Activated naive CD4-positive, alpha-beta T cell treated with anti-CD3 and anti-CD28 coated beads, Interleukin-2, amount 50 U/mL, for 24 hours (primary cell): ENCODE data around the gene OXNAD1.

ENCODE experiments used
- H3K27ac Mint-ChIP-seq: one replicate; pipeline ENCODE4 v1.8.0; 2021; ENCODE audit warnings: mild to moderate bottlenecking, mixed read lengths
- H3K27me3 Mint-ChIP-seq: one replicate; pipeline ENCODE4 v1.8.0; 2021; ENCODE audit warnings: mixed read lengths
- H3K36me3 Mint-ChIP-seq: one replicate; pipeline ENCODE4 v1.8.0; 2021; ENCODE audit warnings: mixed read lengths
- H3K4me1 Mint-ChIP-seq: one replicate; pipeline ENCODE4 v1.8.0; 2021; ENCODE audit warnings: mixed read lengths
- H3K4me3 Mint-ChIP-seq: one replicate; pipeline ENCODE4 v1.8.0; 2021; ENCODE audit warnings: mild to moderate bottlenecking, mixed read lengths
- H3K9me3 Mint-ChIP-seq: one replicate; pipeline ENCODE4 v1.8.0; 2021; ENCODE audit warnings: mixed read lengths

Gene OXNAD1

DNA sequence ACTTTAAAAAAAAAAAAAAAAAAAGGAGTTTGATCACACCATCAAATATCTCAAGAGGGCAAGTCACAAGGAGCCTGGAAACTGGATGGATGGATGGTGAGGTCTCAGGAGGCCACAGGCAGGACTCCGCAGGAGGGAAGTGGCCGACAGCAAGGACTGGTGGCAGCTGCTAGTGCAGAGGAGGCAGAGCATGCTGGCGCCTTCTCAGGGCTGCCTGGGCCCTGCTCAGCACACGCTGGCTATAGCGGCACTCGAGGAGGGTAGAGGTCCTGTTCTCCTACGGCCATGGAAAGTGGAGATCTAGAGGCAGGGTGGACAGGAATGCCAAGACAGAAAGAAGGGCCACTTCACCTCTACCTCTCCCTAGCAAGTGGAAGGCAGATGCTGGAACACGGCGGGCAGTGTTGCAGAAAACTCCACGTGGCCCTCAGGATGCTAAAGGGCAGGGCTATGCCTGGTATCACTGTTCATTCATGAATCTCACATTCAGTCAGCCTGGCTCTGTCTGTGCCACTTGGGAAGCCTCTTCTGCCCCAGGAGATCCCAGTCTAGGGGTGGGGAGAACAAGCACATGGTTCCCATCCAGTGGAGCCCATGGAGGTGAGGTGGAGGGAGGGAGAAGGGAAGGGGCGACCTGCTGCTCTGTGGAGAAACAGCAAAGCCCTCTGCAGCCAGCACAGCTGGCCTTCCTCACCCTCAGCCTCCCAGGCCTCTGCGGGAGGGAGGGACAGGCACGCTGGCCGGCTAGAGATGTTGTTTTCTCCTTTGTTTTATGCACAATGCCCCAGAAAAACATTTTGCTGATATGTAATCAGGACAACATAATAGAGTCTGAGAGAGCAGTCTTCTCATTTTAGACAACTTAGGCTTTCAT, 71.0 kb downstream of the OXNAD1 start:
- Mint-ChIP-seq H3K27ac (peak overlapping the region; percentile 41), H3K4me1 (peaks cover 79% of the 10 kb centered on the region), H3K4me3 (no peak overlapping the region), H3K9me3 (peaks cover 13% of the 10 kb centered on the region), H3K36me3 (peaks cover 37% of the 10 kb centered on the region), H3K27me3 (no peaks in the 10 kb centered on the region)

DNA sequence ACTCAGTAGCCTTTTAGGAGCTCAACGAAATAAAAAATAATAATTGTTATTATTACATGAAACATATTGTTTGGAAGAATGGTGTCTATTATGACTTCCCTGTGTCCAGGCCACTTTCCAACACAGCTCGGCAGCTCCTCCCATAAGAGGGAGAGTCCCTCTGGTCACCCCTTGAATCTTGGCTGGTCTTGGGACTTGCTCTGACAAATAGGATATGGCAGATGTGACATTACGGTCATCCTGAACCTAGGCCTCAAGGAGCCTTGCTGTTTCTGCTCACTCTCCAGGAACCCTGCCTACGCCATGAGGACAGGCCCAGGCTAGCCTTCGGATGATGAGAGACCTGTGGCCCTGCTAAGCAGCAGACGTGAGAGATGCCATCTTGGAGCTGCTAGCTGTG, 71.8 kb downstream of the OXNAD1 start:
- Mint-ChIP-seq H3K4me3 (no peak overlapping the region), H3K36me3 (peaks cover 28% of the 10 kb centered on the region), H3K9me3 (peaks cover 7% of the 10 kb centered on the region), H3K4me1 (peaks cover 78% of the 10 kb centered on the region), H3K27ac (peak overlapping the region; percentile 30), H3K27me3 (no peaks in the 10 kb centered on the region)

DNA sequence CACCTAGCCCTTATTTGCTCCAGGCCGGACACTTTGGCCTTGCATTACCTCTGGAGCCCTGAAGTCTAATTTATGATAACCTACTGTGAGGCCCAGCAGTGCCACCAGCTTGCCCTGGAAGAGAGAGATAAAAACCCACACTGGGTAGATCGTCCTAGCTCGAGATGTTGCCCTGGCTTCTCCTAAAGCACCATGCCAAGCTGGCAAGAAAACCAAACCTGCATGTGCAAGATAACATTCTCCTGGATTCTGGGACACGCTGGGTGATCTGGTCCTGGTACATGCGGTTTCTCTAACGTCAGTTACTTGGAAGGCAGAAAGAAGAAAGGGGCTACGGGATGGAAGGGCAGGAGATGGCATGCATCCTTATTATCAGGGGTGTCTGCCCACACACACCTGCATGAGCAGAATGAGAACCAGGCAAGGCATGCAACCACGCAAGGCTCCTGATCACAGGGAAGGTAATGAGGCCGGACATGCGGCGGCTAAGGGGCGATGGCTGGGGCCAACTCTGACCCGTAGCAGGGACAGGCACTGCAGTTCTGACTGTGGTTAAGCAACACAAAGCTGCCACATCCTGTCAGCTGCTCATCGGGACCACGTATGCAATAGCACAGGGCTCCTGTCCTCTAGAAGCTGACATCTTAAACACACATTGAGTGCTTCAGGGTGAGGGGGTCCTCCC, 73.0 kb downstream of the OXNAD1 start:
- Mint-ChIP-seq H3K27me3 (no peaks in the 10 kb centered on the region), H3K9me3 (no peaks in the 10 kb centered on the region), H3K4me3 (peak overlapping the region; percentile 53), H3K4me1 (peaks cover 74% of the 10 kb centered on the region), H3K36me3 (peaks cover 19% of the 10 kb centered on the region), H3K27ac (peak overlapping the region; percentile 63)

DNA sequence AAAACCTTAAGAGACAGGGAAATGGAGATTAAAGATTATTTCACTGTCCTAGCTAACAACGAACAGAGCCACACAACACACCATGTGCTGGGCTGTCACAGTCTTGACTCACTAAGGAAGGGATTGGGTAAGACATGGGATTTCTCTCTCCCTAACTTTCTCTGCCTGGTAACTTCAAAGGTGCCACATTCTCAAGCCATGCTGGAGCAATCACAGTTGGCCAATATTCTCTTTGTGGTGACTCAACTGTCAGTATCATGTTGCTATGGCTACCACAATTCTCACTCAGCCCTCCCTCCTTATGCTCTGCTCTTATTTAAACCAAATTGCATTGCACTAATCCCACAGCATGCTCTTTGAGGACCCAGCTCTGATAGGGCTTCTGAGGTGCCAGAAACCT, 74.0 kb downstream of the OXNAD1 start:
- no peaks in the 10 kb centered on the region for H3K27me3 Mint-ChIP-seq
- peak overlapping the region; percentile 3 for H3K27ac Mint-ChIP-seq
- no peak overlapping the region for H3K4me3 Mint-ChIP-seq
- peaks cover 83% of the 10 kb centered on the region for H3K4me1 Mint-ChIP-seq
- H3K36me3 Mint-ChIP-seq: peaks cover 24% of the 10 kb centered on the region
- no peaks in the 10 kb centered on the region for H3K9me3 Mint-ChIP-seq

DNA sequence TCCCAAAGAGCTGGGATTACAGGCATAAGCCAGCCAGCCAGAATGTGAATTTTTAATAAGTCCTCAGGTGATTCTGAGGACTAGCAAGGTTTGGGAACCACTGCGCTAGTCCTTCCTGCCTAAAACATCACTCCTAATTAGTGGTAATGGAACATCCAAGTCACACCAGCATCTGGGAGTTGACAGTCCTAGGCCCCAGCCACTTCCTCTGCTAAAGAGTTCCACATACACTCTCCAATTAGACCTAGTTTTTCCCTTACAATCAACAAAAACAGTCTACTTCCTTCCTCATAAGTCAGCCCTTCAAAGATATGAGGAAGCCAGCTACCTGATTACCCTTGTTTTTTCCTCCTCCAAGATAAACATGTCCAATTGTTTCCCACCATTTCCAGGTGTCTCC, 78.1 kb downstream of the OXNAD1 start:
- Mint-ChIP-seq H3K27me3 (no peaks in the 10 kb centered on the region), H3K36me3 (peaks cover 29% of the 10 kb centered on the region), H3K9me3 (no peaks in the 10 kb centered on the region), H3K4me1 (peaks cover 77% of the 10 kb centered on the region), H3K27ac (peak overlapping the region; percentile 69), H3K4me3 (peak overlapping the region; percentile 34)

DNA sequence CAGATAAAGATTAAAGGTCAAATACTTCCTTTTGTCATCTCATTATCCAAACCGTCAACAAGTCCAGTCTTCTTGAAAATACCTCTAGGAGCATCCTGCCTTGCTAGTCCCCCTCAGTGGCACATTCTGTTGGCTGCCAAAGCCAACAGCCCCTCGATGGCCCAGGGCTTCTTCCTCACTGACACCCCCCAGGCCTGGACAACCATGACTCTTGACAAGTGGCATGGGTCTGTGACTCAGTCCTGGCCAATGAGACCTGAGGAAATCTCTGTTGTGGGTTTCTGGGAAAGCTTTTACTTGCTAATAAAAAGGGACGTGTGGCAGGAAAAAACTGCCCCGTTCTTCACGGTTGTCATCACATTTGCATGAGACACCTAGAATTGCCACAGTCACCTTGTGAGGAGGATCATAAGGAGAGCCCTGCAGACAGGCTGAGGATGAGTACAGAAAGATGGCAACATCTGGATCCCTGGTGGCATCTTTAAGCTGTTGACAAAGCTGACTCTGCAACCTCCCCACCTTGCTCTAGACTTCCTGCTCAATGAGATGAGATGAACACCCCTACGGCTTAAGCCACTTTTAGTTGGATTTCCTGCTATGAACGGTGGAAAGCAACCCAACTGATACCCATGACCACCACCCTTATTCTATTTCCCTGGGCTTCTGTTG, 81.5 kb downstream of the OXNAD1 start:
- H3K27me3 Mint-ChIP-seq: no peaks in the 10 kb centered on the region
- H3K4me1 Mint-ChIP-seq: peaks cover 66% of the 10 kb centered on the region
- peaks cover 39% of the 10 kb centered on the region for H3K36me3 Mint-ChIP-seq
- no peak overlapping the region for H3K4me3 Mint-ChIP-seq
- H3K27ac Mint-ChIP-seq: peak overlapping the region; percentile 70
- H3K9me3 Mint-ChIP-seq: no peaks in the 10 kb centered on the region

DNA sequence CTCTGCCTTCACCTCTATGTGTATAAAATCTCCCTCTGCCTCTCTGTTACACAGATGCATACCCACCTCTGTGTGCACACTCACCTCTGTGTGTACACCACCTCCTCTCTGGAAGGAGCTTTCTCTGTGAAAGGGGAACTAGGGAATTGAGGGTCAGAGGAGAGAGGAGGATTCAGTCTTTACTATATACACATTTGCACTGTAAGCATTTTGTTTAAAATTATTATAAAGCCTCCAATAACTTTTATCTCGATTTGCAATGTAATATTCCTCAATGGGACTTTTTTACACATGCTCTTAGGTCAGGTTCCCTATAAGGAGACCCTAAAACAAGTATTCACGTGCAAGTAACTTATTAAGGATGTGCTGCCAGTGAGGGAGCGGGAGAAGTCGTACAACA, 82.5 kb downstream of the OXNAD1 start:
- no peaks in the 10 kb centered on the region for H3K9me3 Mint-ChIP-seq
- peaks cover 63% of the 10 kb centered on the region for H3K4me1 Mint-ChIP-seq
- peaks cover 39% of the 10 kb centered on the region for H3K36me3 Mint-ChIP-seq
- H3K27me3 Mint-ChIP-seq: no peaks in the 10 kb centered on the region
- H3K4me3 Mint-ChIP-seq: no peak overlapping the region
- H3K27ac Mint-ChIP-seq: peak overlapping the region; percentile 81

DNA sequence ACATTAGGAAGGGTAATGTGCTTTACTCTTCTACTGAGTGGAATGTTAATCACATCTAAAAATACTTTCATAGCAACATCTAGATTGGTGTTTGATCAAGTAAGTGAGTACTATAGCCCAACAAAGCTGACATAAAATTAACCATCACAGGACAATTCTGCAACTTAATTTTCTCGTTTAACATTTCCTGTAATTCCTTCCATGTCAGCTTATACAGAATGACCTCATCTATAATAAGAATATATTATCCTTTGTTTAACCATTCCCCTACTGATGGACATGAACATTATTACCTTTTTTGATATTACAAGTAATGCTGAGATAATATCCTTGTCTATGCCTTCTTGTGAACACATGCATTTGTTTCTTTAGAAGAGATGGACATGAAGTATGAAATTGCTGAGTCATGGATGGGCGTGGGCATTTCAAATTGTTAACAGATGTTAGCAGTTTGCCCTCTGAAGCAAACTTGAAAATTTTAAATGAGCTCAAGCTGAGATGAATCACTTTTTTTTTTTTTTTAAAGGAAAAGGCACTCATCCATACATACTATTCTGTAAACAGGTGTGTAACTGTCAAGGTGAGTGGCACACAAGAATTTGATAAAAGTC, 85.1 kb downstream of the OXNAD1 start:
- Mint-ChIP-seq H3K4me3 (no peak overlapping the region), H3K27me3 (no peaks in the 10 kb centered on the region), H3K4me1 (peaks cover 71% of the 10 kb centered on the region), H3K9me3 (no peaks in the 10 kb centered on the region), H3K36me3 (peaks cover 37% of the 10 kb centered on the region), H3K27ac (peak overlapping the region; percentile 51)

DNA sequence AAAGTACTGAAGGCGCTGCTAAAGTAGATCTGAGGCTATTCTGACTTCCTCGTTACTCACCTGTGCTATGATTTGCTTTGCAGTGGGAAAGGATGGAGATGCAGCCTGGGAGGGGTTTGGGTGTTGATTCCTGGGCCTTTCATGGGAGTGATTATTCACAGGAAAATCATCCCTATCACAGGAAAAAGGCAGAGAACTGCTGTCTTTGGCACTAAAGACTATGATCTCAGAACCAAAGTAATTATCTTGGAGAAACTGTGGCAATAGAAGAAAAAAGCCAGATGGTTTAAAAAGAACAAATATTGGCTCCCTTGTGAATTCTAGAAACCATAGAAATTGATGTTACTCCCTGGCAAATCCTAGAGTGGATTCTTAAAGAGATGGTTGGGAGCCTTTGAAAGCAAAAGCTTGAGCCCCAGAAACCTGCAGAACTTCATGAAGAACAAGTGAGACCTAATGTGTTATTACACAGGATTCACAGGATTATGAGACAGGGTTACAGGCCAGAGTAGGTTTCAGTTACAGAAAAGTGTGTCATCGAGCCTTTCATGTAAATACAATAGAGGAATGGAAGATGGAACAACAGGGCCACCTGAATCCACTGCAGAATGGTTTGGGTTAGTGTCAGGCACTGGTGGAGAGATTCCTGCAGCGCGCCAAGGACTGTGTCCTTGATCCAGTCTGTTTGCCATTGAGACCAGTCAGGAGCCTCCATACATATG, 85.7 kb downstream of the OXNAD1 start:
- Mint-ChIP-seq H3K27me3 (no peaks in the 10 kb centered on the region), H3K9me3 (no peaks in the 10 kb centered on the region), H3K27ac (peak overlapping the region; percentile 52), H3K36me3 (peaks cover 38% of the 10 kb centered on the region), H3K4me1 (peaks cover 67% of the 10 kb centered on the region), H3K4me3 (no peak overlapping the region)

DNA sequence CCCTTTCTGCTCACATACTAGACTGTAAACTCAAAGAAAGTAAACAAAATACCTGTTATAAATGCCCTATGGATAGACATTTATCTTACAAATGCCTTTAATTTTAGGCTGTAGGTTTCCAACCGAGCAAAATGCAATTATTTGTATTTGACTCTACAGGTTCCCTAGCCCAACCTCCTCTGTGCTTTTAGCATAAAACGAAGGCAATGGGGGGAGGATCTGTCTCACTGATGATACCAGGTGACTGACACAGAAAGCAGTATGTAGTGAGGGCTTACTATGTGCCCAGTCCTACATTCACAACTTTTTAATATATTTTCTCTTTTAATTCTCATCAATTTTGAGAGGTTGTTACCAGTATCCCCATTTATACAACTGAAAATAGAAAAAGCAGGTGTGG, 87.4 kb downstream of the OXNAD1 start:
- no peaks in the 10 kb centered on the region for H3K9me3 Mint-ChIP-seq
- peak overlapping the region; percentile 86 for H3K27ac Mint-ChIP-seq
- H3K4me3 Mint-ChIP-seq: no peak overlapping the region
- peaks cover 57% of the 10 kb centered on the region for H3K4me1 Mint-ChIP-seq
- H3K36me3 Mint-ChIP-seq: peaks cover 38% of the 10 kb centered on the region
- H3K27me3 Mint-ChIP-seq: no peaks in the 10 kb centered on the region

DNA sequence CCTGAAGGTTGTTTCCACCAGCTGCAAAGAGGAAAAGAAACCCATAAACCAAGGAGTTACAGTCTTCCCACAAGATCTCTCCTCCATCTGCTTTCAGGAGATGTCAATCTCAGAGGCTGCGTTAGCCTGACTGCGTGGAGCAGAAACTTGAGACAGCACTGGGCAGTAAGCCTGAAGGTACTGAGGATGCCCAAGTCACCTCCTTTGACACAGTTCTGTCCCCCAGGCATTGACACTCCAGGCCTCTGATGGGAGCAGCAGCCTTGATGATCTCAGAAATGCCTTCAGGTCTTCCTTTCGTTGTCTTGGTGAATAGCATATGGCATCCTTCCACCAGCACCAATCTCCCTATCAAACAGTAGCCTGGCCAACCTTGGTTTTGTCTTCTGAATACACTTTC, 89.3 kb downstream of the OXNAD1 start:
- Mint-ChIP-seq H3K36me3 (peaks cover 28% of the 10 kb centered on the region), H3K27ac (peak overlapping the region; percentile 60), H3K4me1 (peaks cover 50% of the 10 kb centered on the region), H3K4me3 (no peak overlapping the region), H3K9me3 (no peaks in the 10 kb centered on the region), H3K27me3 (no peaks in the 10 kb centered on the region)
